ENCODE results near the gene MOCS1. TPM values are rescaled to one million over a fixed set of nuclear protein-coding genes. Genes with fewer than 3 reads are reported as not detected.

Gene MOCS1
- total RNA-seq, 1 donor, result 8.4 TPM

DNA sequence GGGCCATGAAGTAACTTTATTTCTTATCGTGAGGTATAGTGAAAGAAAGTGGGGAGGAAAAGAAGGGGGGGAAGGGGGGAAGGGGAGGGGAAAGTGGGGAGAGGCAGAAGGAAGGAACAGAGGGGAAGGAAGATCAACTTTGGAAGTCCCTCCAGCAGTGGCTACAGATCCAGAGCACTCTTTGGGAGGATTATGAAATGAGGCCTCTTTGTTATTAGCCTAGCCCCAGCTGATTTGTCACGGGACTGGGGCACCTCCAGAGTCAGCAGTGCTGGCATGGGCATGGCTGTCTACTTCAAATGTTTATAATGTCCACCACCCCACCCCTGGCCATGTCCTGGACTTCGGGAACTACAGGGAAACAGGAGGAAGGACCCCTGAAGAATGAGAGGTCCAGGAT lies 7.6 kb downstream of the MOCS1 start:
- no peak for TF ChIP-seq CTCF (IDR thresholded peaks at IDR 0.05; ENCODE audit: insufficient read depth, low read length)
- no peak overlapping the region for H3K4me3 ChIP-seq (ENCODE audit: low read depth, low read length)
- no peak for DNase-seq (ENCODE audit: low read depth)

- no peak overlapping the region for H3K4me3 ChIP-seq (ENCODE audit: low read depth, low read length)
- no peak for DNase-seq (ENCODE audit: low read depth)
- no peak for TF ChIP-seq CTCF (IDR thresholded peaks at IDR 0.05; ENCODE audit: insufficient read depth, low read length)
These were observed 8.4 kb downstream of the MOCS1 start for GRCh38 chr6:39925931-39926290.

GRCh38 chr6:39925191-39925930 lies 8.9 kb downstream of the MOCS1 start:
- TF ChIP-seq CTCF (IDR thresholded peaks at IDR 0.05; ENCODE audit: insufficient read depth, low read length), result no peak
- no peak overlapping the region for H3K4me3 ChIP-seq (ENCODE audit: low read depth, low read length)
- no peak for DNase-seq (ENCODE audit: low read depth)

DNA sequence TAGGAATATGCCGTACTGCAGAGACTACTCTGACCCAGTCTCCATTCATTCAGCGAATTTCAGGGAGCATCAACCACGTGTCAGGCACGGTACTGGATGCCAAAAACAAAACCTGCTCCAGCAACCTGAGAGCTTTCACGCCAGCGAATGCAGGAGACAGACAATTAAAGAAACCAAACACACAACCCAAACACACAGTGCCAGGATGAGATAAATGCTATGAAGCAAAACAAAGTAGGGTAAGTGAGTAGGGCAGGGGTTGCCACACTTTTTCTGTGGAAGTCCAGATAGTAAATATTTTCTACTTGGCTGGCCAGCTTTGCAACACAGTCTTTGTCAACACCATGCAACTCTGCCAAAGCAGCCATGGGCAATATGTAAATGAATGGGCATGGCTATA lies 10.0 kb downstream of the MOCS1 start:
- TF ChIP-seq CTCF (IDR thresholded peaks at IDR 0.05; ENCODE audit: insufficient read depth, low read length), result no peak
- no peak for DNase-seq (ENCODE audit: low read depth)
- no peak overlapping the region for H3K4me3 ChIP-seq (ENCODE audit: low read depth, low read length)

DNA sequence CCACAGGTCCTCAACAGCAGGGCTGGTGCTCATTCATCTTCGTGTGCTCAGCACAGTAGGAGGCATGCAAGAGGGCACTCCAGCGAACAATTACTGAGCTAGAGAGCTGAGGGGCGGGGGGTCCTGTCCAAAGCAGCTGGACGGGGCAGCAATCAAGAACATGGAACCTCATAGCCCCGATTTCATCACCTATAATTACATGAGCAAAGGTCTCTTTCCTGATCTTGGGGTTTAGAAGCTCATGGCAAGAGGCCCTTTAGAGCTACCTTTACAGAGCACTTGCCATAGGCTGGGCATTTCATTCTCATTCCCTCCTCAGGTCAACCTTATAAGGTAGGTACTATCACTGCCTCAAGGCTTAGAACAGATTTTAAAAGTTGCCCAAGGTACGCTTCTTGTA lies 10.4 kb downstream of the MOCS1 start:
- H3K4me3 ChIP-seq (ENCODE audit: low read depth, low read length), result no peak overlapping the region
- no peak for TF ChIP-seq CTCF (IDR thresholded peaks at IDR 0.05; ENCODE audit: insufficient read depth, low read length)

GRCh38 chr6:39923394-39923793 lies 10.9 kb downstream of the MOCS1 start:
- DNase-seq (ENCODE audit: low read depth), result no peak
- no peak overlapping the region for H3K4me3 ChIP-seq (ENCODE audit: low read depth, low read length)
- no peak for TF ChIP-seq CTCF (IDR thresholded peaks at IDR 0.05; ENCODE audit: insufficient read depth, low read length)

More for the DNA sequence above, 10.4 kb downstream of the MOCS1 start:
- DNase-seq (ENCODE audit: low read depth), result no peak

- no peak for TF ChIP-seq CTCF (IDR thresholded peaks at IDR 0.05; ENCODE audit: insufficient read depth, low read length)
- H3K4me3 ChIP-seq (ENCODE audit: low read depth, low read length), result no peak overlapping the region
- no peak for DNase-seq (ENCODE audit: low read depth)
These were observed 11.4 kb downstream of the MOCS1 start for GRCh38 chr6:39922821-39923220.

All from fibroblast of the aortic adventitia (primary cell).